ENCODE measurements around the gene SH3BP2. TPM values are rescaled to one million over a fixed set of nuclear protein-coding genes. Genes with fewer than 3 reads are reported as not detected.
A peak's percentile ranks its signal among the peaks of the same experiment; 100 is the strongest.

Gene SH3BP2
- total RNA-seq, 2 experiments from 2014 or later: 10.9 to 31.6 TPM

DNA sequence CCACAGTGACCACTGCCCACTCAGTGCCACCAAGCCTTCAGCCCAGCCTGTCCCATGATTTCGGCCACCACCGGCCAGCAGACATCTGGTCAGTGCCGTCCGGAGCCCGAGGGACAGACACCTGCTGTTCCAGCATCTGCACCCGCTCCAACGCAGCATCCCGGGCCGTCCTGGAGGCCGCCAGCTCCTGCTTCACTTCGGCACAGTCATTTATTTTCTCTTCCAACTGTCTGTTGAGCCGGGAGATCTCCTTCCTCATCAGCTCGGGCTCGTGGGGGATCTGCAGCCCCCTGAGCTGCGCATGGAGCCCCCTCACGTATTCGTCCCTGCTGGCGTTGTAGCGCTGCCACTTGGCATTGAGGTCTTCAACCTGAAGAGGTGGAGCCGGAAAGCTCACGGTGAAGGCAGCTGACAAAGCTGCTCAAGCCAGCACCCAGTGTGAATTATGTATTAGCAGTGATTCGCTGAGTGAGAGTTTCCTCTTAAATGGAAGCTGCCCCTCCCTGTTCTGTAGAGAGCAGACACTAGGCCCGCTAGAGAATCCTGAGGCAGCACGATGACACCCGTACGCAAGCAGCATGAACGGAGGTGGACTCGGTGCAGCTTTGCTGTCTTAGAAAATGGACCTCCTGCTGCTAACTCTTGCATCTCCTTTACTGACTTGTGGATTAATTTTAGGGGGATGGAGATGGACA is 48.2 kb upstream of the SH3BP2 start:
- no TSS peak for BruUV-seq (replicated peaks)
- Histone ChIP-seq H4K20me1 (ENCODE audit: insufficient read depth, low read length) (no peaks in the 10 kb centered on the region), H3K27ac (ENCODE audit: low read depth, low read length, poor library complexity, severe bottlenecking) (no peak overlapping the region), H2AFZ (ENCODE audit: low read length) (no peak overlapping the region), H3K9me2 (ENCODE audit: insufficient read depth, low read length) (no peaks in the 10 kb centered on the region), H3K4me3 (ENCODE audit: low read depth, low read length, poor library complexity, severe bottlenecking) (no peak overlapping the region), H3K4me2 (ENCODE audit: low read length) (no peak overlapping the region), H3K4me1 (ENCODE audit: insufficient read depth, low read length, poor library complexity, severe bottlenecking) (peaks cover 36% of the 10 kb centered on the region), H3K9me3 (ENCODE audit: low read length) (no peaks in the 10 kb centered on the region), H3K36me3 (ENCODE audit: insufficient read depth, low read length) (peaks cover 64% of the 10 kb centered on the region), H3K79me2 (ENCODE audit: insufficient read depth, low read depth, low read length) (no peaks in the 10 kb centered on the region)
- TF ChIP-seq, protein P1, sequence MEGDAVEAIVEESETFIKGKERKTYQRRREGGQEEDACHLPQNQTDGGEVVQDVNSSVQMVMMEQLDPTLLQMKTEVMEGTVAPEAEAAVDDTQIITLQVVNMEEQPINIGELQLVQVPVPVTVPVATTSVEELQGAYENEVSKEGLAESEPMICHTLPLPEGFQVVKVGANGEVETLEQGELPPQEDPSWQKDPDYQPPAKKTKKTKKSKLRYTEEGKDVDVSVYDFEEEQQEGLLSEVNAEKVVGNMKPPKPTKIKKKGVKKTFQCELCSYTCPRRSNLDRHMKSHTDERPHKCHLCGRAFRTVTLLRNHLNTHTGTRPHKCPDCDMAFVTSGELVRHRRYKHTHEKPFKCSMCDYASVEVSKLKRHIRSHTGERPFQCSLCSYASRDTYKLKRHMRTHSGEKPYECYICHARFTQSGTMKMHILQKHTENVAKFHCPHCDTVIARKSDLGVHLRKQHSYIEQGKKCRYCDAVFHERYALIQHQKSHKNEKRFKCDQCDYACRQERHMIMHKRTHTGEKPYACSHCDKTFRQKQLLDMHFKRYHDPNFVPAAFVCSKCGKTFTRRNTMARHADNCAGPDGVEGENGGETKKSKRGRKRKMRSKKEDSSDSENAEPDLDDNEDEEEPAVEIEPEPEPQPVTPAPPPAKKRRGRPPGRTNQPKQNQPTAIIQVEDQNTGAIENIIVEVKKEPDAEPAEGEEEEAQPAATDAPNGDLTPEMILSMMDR (conservative IDR thresholded peaks at IDR 0.05; ENCODE audit: low read length): no peak
- TF ChIP-seq EZH2phosphoT487 (IDR thresholded peaks at IDR 0.05; ENCODE audit: borderline replicate concordance, low read depth, low read length): no peak
- intact Hi-C loops (cut with micrococcal nuclease; ENCODE audit: unreplicated experiment): no loop called here
- CTCF ChIA-PET (ENCODE audit: unreplicated experiment): no interaction called here
- no peak for DNase-seq (ENCODE audit: low spot score)
- POLR2A ChIA-PET: no interaction called here

DNA sequence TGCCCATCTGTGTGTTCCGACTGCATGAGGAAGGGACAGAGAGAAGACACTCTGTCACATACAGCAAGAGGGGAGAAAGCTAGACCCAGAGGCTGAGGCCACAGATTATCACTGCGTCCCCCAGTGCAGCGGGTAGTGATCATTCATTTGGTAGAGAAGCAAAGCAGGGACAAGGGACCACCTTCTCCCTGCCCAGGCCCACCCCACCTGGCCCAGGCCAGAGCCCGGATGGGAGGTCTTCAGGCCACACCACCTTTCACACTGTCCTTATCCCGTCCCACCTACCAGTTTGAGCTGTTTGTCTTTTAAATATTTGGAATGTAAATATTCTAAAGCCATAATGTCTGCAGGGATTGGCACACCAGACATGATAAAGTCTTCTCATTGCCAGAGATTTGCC is 47.4 kb upstream of the SH3BP2 start:
- ChIA-PET POLR2A (interaction anchor here (0.6 kb wide), 1 partner anchor 61 kb away, joined by 3 read pairs; no protein-coding TSS in a partner anchor), CTCF (ENCODE audit: unreplicated experiment) (interaction anchor here (0.5 kb wide), 1 partner anchor 1105 kb away, joined by 3 read pairs; no protein-coding TSS in a partner anchor)
- BruUV-seq (replicated peaks): no TSS peak
- H3K36me3 ChIP-seq (ENCODE audit: insufficient read depth, low read length): peaks cover 64% of the 10 kb centered on the region
- H3K27ac ChIP-seq (ENCODE audit: low read depth, low read length, poor library complexity, severe bottlenecking): peak overlapping the region; percentile 37
- no peak overlapping the region for H3K4me2 ChIP-seq (ENCODE audit: low read length)
- H3K4me3 ChIP-seq (ENCODE audit: low read depth, low read length, poor library complexity, severe bottlenecking): no peak overlapping the region
- DNase-seq (ENCODE audit: low spot score): no peak
- H3K9me3 ChIP-seq (ENCODE audit: low read length): no peaks in the 10 kb centered on the region
- H3K4me1 ChIP-seq (ENCODE audit: insufficient read depth, low read length, poor library complexity, severe bottlenecking): peaks cover 36% of the 10 kb centered on the region
- TF ChIP-seq, protein P1 (conservative IDR thresholded peaks at IDR 0.05; ENCODE audit: low read length): no peak
- no peak for TF ChIP-seq EZH2phosphoT487 (IDR thresholded peaks at IDR 0.05; ENCODE audit: borderline replicate concordance, low read depth, low read length)
- intact Hi-C loops (cut with micrococcal nuclease; ENCODE audit: unreplicated experiment): no loop called here
- H3K9me2 ChIP-seq (ENCODE audit: insufficient read depth, low read length): no peaks in the 10 kb centered on the region
- H3K79me2 ChIP-seq (ENCODE audit: insufficient read depth, low read depth, low read length): no peaks in the 10 kb centered on the region
- no peak overlapping the region for H2AFZ ChIP-seq (ENCODE audit: low read length)
- no peaks in the 10 kb centered on the region for H4K20me1 ChIP-seq (ENCODE audit: insufficient read depth, low read length)

Data from OCI-LY7 (cell line).